ENCODE measurements around the gene PIEZO2.
"Not testable (repeated sequence)": the region's sequence is repeated elsewhere in the genome, so short reads cannot be mapped to it uniquely, and the experiment has no call there.

PIEZO2 gene

DNA sequence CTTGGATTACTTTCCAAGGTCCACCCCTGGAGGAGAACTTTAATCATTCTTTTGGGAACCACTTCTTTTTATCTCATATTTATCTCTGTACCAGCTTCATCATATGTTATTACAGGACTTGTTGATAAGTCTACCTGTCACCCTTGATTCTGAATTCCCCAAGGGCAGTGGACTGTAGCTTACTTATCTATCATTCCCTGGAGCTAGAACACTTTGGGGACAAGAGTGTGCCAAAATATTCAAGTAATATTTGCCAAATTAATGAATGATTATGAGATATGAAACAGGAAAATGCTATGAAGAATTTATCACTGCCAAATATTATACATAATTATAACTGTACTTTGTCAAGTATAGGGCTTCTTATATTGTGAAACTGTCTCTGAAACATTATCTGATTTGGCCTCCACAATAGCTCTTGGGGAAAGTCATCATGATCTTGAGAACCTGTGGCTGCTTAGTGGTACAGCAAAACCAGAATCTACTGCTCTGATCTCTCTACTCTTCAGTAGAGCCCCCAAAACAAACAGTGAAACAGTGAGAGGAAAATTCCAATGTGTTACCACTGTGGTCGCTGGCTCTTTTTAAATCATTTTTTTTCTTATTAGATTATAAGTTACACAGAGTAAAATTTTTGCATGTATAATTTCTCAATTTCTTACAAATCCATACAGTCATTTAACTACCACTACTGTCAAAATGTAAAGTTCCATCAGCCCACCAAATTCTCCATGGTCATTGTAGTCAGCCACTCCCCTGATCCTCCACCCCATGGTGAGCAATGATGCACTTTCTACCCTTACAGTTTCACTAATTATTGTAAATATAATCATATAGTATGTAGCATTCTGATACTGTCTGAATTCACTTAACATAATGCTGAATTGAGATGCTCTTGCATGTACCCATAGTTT lies 197.5 kb downstream of the PIEZO2 start:
- DNase-seq = no peak

- no peak for DNase-seq
Measured at GRCh38 chr18:10950876-10951630, 198.3 kb downstream of the PIEZO2 start.

- DNase-seq = no peak
Measured at GRCh38 chr18:10950080-10950875, 199.1 kb downstream of the PIEZO2 start.

DNA sequence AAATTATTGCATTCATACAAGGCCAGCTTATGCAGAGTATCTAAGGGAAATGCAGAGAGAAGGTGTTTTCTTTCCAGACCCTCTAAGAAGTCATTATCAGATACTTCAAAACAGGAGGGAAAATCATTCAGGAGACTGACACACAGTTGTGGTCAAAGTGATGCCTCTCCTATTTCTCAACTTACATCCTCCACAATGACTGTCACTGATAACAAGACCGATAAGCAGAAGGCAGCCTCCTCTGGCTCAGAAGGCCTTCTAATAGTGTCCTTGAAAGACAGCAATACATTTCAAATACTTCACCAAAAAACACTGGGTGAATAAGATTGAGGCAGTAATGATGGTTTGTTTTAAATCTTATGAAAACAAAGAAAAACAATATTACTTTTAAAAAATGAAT lies 199.7 kb downstream of the PIEZO2 start:
- no peak for DNase-seq

GRCh38 chr18:10948421-10948820 lies 200.9 kb downstream of the PIEZO2 start:
- no peak for DNase-seq

DNA sequence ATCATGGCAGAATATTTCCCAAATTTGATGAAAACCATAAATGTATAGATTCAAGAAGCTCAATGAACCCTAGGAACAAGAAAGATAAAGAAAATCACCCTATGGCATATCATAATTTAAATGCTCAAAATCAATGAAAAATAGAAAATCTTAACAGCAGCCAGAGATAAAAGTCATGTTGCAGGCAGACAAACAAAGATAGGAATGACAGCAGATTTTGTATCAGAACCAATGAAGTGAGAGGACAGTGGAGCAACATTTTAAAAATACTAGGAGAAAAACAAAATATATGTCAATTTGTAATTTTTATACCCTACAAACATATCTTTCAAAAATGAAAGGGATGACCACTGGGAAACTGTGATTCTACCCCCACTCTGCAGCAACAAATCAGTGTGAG lies 203.3 kb downstream of the PIEZO2 start:
- DNase-seq = no peak

- DNase-seq = no peak
Measured at GRCh38 chr18:10942998-10943397, 206.4 kb downstream of the PIEZO2 start.

GRCh38 chr18:10939822-10940221 lies 209.5 kb downstream of the PIEZO2 start:
- DNase-seq = no peak

DNA sequence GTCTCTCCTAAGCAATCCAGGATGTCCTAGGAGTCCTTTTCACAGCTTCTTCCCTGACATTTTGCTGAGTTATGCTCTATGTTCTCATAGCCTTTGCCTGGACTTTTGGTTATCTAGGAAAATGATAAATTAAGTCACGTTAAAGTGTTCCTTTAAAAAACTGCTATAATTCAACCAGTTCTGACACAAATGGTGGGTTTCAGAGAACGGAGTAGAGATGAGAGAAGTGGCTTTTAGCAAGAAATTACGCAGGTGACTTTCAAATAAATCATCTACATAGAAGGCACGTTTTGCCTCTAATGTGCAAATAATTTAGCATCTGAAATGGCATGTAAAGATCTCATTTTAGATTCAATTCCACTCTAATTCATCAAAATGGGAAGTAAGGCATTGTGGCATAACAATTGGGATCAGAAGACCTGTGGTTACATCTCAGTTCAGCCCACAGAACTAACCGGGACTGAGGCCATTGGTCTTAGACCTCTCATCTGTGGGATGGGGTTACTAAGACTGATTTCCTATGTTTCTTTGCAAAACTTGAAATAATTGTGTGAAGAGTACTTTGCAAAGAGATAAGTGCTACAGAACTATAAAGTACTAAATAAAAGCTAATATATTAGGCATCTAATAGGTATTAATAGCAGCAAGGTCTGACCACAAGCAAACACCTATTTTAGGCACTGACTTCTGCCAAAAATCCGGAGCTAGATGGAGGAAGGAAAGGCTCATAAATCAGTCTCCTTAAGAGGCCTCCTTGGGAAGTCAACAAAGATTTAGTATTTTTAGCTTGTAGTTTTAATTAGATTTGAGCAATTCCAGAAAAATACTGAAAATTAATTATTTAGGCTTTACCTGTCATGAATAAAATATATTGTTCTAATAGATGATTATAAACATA lies 211.4 kb downstream of the PIEZO2 start:
- DNase-seq = no peak

DNA sequence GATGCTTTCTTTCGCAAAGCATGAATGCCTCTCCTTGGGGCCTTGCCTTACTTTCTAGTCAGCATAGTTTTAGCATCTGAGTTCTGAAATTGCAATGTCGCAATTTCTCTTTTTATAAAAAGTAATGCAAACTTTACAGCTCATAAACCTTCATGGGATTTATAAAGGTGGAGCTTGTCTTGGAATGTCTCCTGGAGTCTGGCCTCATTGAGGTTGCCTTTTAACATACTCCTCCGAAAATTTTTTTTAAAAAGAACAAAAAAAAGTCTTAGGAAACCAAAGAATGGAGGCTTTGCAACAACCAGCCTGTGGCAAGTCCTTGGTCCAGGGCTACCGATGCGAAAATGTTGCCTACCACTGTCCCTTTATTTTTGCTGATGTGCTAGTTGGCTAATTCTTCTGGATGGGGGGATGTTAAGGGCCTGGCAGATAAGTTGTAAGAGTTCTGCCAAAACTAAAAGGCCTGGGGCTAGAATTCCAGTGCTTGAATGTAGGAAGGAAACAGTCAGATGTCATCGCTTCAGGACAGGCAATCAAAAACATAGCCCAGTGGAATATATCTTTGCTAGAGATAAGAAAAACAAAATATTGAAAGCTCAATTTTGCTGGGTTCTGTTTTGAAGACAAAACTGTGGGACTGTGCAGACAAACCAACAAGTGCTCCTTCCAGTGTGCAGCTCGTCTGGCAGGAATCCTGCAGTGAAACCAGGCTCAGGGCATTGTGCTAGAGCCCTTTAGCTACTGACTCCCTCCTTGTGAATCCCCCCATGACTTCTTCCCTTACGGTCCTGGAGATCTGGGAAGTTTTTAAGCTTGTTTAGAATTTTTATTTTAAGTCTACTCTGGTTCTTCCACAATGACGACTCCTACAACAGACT lies 213.0 kb downstream of the PIEZO2 start:
- DNase-seq = no peak

- no peak for DNase-seq
Measured at GRCh38 chr18:10935588-10935987, 213.8 kb downstream of the PIEZO2 start.

DNA sequence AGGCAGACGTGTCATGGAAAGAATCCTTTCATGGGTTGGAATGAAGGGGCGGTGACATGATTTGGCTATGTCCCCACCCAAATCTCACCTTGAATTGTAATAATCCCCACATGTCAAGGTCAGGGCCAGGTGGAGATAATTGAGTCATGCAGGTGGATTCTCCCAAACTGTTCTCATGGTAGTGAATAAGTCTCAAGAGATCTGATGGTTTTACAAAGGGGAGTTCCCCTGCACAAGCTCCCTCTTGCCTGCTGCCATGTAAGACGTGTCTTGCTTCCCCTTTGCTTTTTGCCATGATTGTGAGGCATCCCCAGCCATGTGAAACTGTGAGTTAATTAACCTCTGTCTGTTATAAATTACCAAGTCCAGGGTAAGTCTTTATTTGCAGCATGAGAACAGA lies 215.7 kb downstream of the PIEZO2 start:
- not testable (repeated sequence) for DNase-seq

- no peak for DNase-seq
Measured at GRCh38 chr18:10930076-10930475, 219.3 kb downstream of the PIEZO2 start.

DNA sequence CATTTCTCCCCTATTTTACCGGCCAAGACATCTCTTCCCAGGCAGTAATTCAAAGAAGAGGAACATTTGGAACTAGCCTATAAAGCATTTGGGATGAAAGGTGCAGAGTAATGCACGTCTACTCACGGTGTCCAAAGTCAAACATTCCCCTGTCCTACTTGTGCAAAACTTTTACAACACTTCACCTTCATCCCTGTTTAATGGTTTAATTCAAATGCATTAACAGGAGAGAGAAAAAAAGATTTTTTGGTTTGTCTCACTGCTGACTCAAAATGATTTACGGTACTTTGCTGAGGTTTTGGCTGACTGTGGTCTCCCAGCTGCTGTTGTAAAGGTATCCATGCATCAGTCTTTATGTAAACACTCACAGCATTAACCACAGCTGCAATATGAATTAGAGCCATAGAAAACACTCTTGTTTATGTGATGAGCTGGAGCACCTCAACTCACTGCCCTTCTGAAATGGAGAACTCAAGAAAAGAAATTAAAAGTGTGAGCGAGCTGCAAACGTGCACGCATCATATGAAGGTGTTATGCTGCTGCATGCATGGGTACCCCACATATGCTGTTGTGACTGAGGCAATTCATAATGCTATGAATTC lies 220.5 kb downstream of the PIEZO2 start:
- DNase-seq = no peak

DNA sequence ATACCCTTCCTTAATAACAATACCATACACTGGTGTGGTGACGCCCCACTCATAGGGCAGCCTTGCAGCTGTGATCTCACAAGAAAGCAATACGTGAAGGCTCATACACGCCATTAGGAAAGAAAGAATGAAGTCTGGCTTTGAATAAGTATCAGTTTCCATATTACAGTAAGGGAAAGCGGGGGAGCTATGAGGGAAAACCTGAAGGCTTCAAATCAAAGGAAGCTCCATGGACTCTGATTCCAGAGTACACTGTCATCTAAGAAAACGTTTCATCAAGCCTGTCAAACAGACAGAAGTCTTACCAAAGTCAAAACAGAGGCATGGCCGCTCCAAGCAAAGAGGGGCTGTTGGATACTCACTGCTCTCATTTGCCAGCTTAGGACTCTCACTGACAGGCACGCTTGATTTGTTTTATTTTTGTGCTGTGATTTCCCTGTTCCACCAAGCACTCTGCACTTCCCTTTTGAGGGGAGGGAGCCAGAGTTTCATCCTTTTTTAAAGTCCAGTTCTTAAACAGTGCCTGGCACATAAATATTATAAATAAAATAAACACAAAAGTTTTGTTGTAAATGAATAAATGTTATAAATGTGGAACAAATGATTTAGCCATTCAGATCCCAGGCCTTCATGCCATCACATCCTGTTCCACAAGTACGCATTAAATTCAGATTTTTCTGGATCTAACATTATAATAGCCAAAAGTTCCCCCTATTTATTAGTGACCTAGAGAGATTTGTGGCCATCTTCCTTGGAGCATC lies 221.2 kb downstream of the PIEZO2 start:
- no peak for DNase-seq

- no peak for DNase-seq
Measured at GRCh38 chr18:10927286-10927992, 221.9 kb downstream of the PIEZO2 start.

- DNase-seq = no peak
Measured at GRCh38 chr18:10926621-10927161, 222.7 kb downstream of the PIEZO2 start.

DNA sequence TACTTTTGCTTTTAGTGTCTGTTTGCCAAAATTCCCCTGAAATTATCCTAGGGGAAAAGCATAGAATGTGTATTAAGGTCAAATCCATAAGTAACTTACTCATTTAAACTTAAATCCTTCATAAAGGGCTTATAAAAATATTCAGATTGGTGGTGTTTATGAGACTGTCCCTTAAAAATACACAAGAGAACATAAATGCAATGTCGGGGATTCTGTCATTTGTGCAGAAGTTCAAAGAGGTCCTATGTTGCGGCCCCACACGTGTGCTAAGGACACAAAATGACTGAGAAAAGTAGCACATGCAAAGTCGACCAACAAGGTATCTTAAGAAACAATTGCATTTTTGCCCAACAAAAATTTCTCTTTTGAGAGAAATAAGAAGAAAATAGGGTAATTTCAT lies 225.1 kb downstream of the PIEZO2 start:
- no peak for DNase-seq

DNA sequence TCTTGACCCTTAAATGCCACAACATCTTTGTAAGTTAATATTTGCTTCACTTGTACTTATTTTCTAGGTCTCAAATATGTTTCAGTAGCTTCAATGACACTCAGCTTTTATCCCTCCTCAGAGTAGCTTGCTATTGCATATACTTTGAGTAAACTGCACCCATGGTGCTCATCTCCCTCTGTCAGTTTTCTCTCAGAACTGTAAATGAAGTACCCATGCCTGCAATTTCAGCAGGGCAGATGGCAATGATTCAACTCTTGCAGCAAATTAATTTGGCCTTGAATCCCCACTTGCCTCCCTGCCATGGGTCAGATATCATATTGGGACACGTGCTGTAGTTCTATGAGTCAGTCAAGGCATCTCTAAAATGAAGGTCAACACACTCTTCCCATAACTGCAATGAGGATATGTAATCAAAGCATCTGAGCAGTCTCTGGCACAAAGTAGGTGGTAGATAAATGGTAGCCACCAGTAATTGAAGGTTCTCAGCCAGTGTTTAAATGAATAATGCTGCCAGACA lies 225.8 kb downstream of the PIEZO2 start:
- no peak for DNase-seq

Data from stimulated activated naive CD4-positive, alpha-beta T cell treated with Interleukin-2 at 50 U/mL for 16 hours (primary cell).